HG03196 (cell line): Measurements from ENCODE around the gene CRYGA.
"Not testable (repeated sequence)": the region's sequence is repeated elsewhere in the genome, so short reads cannot be mapped to it uniquely, and the experiment has no call there.

ENCODE experiments used
- ATAC-seq: cut with Tn5 transposase; IDR thresholded peaks from one replicate; pipeline ENCODE4 v1.9.1; 2021; ENCODE audit not compliant: unreplicated experiment

The CRYGA gene

DNA sequence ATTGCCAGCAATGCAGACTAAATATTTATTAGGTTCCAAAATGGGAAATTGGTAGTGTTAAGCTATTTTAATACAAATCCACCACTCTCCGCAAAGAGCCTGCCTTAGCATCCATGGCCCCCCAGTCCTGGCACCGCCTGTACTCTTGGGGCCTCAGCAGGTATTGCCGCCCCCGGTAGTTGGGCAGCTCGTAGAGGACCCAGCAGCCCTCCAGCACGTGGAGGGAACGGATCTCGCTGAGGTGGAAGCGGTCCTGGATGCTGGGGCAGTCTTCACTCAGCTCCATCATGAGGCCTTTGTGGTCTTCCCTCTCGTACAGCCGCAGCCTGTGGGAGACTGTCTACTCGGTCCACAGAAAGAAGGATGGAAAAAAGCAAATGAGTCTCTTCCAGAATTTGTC, 35.3 kb downstream of the CRYGA start:
- ATAC-seq, result no peak

DNA sequence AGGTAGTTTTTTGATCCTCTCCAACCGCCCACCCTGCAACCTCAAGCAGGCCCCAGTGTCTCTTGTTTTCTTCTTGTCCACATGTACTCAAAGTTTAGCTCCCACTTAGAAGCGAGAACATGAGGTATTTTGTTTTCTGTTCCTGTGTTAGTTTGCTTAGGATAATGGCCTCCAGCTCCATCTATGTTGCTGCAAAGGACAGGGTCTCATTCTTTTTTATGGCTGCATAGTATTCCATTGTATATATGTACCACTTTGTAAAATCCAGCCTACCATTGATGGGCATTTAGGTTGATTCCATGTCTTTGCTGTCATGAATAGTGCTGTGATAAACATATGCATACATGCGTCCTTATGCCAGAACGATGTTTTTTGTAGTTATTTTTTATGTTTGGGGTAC, 36.3 kb downstream of the CRYGA start:
- no peak for ATAC-seq

DNA sequence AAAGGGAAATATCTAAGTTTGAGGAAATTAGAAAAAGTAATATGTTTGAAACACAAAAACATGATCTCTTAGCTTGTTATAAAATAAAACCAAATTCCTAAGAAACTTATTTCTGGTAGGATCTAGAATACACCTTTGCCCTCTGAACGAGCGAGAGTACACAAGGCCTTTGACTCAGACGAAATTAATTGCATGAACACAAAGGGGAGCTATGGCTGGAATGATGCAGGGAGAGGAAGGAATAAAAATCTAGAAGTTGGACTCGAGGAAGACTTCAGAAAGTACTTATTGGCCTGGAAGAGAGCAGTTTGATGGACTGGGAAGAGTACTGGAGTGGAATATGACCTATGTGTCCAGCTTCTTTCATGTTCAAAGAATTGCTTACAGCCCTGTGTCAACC, 38.1 kb downstream of the CRYGA start:
- ATAC-seq, result no peak

GRCh38 chr2:208124013-208124715, 39.2 kb downstream of the CRYGA start, which contains the start of gene CRYGD:
Gene CRYGD (minus strand): TSS chr2:208124524. CDS start chr2:208124473, 51 bp downstream.
- ATAC-seq, result not testable (repeated sequence)

DNA sequence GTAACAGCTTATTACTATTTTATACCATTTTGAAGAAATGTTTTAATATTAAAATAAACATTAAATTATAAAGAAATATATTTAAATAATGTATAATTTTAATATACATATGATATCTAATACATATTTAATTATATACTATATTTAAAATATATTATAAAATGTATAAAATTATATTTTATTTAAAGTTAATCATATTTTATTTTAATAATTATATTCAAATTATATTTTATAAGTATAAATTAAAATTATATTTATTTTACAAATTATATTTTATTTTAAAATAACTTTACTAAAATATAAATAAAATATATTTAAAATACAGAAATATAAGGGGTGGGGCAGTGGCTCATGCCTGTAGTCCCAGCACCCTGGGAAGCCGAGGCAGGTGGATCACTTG, 41.1 kb downstream of the CRYGA start:
- ATAC-seq, result no peak

- no peak for ATAC-seq
Observed at GRCh38 chr2:208118918-208119317, 44.5 kb downstream of the CRYGA start.

GRCh38 chr2:208117390-208117789, 46.0 kb downstream of the CRYGA start:
- not testable (repeated sequence) for ATAC-seq

- no peak for ATAC-seq
Observed at GRCh38 chr2:208112969-208113368, 50.4 kb downstream of the CRYGA start.

GRCh38 chr2:208112273-208112745, 51.1 kb downstream of the CRYGA start:
- not testable (repeated sequence) for ATAC-seq
